GM12801 (cell line): ENCODE data around the gene FAF2.

Experiments
- TF ChIP-seq, protein P1 (sequence below): IDR thresholded peaks from one replicate; pipeline ENCODE4 v1.5.1; 2011; ENCODE audit warnings: control low read depth; ENCODE audit not compliant: insufficient read length; ENCODE audit errors: extremely low read depth

The FAF2 gene

DNA sequence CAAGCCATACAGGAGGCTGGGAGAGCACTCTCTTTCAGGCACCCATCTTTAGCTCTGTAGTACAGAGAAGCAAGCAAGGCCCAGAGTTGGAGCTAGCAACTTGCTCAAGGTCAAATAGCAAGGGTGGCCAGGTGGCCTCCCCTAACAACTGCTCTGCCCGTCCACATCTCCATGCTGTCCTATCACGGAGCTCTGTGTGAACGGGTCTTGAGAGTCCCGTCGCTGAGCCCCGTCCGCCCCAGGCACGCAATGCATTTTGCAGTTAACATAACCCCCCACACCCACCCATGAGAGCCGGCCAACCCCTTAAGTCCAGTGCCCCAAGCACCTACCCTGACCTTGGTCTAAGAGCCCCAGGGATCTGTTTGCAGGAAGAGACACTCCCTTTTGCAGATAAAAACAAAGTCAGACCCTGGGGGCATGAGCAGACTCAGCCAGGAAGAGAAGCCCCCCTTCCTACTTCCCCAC, 87.5 kb downstream of the FAF2 start:
- TF ChIP-seq, protein P1, sequence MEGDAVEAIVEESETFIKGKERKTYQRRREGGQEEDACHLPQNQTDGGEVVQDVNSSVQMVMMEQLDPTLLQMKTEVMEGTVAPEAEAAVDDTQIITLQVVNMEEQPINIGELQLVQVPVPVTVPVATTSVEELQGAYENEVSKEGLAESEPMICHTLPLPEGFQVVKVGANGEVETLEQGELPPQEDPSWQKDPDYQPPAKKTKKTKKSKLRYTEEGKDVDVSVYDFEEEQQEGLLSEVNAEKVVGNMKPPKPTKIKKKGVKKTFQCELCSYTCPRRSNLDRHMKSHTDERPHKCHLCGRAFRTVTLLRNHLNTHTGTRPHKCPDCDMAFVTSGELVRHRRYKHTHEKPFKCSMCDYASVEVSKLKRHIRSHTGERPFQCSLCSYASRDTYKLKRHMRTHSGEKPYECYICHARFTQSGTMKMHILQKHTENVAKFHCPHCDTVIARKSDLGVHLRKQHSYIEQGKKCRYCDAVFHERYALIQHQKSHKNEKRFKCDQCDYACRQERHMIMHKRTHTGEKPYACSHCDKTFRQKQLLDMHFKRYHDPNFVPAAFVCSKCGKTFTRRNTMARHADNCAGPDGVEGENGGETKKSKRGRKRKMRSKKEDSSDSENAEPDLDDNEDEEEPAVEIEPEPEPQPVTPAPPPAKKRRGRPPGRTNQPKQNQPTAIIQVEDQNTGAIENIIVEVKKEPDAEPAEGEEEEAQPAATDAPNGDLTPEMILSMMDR: no peak

DNA sequence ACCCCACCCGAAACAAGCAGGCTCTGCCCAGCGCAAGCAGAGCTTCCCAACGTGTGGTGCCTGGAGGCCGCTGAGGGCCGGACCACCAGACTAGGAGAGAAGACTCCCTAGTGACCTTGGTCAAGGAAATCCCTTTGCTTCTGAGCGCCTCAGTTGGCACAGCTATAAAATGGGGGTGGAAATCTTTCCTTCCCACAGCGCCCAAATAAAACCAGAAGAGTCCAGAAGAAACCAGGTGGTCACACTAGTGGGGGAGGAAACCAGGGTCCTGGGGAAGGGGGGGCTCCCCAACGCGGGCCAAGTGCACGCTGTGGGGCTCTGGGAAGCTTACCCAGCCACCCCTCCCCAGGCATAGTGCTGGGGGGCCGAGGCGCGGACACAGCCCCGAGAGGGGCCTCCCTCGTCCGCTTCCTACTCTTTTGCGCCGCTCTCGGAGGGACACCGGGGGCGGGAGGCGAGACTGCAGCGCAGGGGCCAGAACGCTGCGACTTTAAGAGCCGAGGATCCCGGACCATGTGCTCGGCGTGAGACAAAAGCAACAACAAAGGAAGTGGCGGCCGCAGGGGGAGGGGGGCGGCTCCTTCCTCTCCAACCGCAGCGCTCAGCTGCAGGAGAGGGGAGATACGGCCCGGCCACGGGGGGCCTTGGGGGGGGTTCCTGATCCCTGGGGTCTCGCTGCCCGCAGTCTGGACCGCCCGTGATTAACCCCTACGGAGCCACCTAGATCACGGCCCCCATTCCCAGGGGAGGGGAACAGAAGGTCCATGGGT, 88.1 kb downstream of the FAF2 start:
- TF ChIP-seq, protein P1: no peak

DNA sequence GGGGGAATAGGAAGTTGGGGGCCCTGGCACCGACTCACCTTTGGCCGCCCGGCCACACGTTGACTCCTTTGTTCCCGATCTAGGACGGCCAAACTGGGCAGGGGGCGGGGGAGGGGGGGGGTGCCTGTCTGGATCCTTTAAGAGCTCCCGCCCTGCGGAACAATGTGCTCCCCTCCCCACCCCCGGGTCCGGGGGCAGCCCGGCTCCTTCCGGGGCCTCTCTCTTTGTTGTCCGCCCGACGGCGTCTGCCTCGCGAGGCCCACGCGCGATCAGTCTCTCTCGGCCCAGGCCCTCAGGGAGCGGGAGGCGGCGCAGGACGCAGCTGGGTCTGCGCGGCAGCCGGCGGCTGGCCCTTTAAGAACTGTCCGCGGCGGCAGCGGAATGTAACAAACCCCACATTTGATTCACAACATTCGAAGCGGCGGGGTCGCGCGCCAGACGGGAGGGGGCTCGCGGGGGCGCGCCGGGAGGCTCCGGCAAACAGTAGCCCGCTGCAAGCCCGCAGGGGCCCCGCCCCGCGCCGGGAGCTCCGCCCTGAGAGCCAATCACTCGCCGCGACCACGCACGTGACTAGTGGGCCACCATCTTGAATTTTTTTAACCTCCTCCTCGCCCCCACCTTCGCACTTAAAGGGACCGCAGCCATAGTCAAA, 88.8 kb downstream of the FAF2 start, which contains the start of gene RNF44:
Gene RNF44, minus strand, starts transcription at position 501 of the 652 bp plus-strand sequence. CDS start 4,930 bp downstream, outside the sequence.
- TF ChIP-seq, protein P1: no peak

DNA sequence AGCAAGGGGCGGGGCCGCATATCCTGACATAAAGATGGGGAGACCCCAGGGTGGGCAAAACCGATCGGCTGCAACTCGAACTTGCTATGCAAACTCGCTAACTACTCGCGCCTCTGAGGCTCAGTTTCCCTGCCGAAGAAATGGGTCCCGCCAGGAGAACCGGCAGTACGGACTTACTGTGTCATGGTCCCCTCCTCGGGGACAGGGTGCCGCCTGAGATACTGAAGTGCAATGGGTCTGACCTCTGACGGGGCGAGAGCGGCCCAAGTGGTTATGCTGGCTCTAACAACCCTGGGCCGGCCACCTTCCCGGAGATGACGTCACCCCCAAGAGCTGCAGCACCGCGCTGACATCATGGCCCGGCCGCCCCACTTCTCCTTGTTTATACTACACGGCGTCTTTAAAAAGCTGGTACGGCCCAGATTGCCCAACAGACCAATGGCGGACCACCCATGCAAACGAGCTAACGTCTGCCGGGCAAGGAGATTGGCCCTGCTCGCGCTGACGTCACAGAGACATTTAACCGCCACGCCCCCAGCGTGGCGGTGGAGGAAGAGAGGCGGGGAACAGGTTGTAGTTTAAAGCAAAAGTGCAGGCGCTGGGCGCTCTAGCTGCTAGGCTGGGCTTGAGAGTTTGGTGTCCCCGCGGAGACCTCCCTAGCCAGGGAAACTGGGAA, 89.5 kb downstream of the FAF2 start:
- TF ChIP-seq, protein P1: no peak

DNA sequence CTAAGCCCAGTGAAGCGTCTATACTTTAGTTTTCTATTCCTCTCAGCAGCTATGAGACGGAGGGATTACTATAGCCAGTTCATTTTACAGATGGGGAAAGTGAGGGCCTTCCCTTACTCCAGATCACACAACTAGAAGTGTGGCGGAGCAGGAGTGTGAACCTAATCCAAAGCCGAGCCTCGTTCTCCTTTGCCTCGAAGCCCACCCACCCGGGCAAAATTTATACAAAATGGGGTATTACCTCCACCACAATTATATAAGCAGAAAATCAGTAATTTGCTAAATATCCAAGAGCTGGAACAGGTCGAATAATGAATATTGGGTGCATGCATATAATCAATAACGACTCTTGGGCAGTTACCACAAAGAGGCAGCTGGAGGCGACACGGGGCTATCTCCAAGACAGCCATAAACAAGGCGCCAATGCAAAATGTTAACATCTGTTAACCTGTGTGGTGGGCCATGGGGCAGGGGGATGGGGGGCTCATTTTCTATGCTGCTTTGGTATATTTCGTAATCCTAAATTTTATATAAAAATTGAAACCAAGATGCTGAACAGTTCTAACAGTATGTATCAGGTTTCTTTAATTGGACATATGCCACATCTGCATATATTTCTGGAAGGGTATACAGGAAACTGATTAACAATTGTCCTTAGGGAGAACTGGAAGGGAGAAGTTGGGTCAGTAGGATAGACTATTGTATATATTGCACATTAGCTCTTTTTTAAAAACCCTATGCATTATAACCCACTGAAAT, 90.2 kb downstream of the FAF2 start:
- TF ChIP-seq, protein P1: no peak

DNA sequence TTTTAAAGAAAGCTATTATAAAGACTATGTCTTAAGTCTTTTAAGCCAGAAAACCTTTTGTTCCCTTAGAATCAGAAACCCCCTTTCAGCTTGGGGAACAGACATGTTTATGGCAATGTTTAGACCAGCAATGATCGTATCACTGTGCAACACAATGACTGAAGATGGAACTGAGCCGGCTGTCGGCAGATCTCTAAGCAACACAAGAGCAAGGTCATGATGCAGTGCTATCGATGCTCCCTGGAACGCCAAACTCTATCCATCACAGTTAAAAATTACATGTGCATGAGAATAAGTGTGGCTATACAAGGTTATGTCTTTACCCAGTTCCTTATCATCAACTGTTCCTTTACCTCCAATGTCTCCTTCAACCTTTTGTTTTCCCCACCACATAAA, 90.8 kb downstream of the FAF2 start:
- TF ChIP-seq, protein P1: no peak
